ENCODE data around the gene TXNRD2. TPM values are rescaled to one million over a fixed set of nuclear protein-coding genes. Genes with fewer than 3 reads are reported as not detected.

The TXNRD2 gene
- total and polyA plus RNA-seq, 10 of the 15 experiments (the other 5 are each of a cell fraction or from before 2014, with no cell fraction given), result 1.6 to 26.0 (median 13.9) TPM

- intact Hi-C loops (cut with micrococcal nuclease; ENCODE audit: unreplicated experiment), result no loop called here
- H3K79me2 ChIP-seq (ENCODE audit: control insufficient read depth, insufficient read depth, low read length), result no peaks in the 10 kb centered on the region
- WGBS (ENCODE audit: insufficient coverage, insufficient replicate concordance, low lambda C conversion rate, missing lambda C conversion rate), result 61% methylated on average over 6 of the region's 6 CpGs
- POLR2A ChIA-PET, result no interaction called here
- SMC1A ChIA-PET (ENCODE audit: uncharacterized antibody, unreplicated experiment), result interaction anchor here (1.6 to 1.7 kb wide), 2 partner anchors 35 to 183 kb away, joined by 4 to 7 read pairs; no protein-coding TSS in a partner anchor
- no peaks in the 10 kb centered on the region for H4K20me1 ChIP-seq (ENCODE audit: control insufficient read depth, insufficient read depth)
- ATAC-seq (no peak), FAIRE-seq (no peak), DNase-seq (ENCODE audit: low read depth, low spot score) (no peak)
- RAD21 ChIA-PET (ENCODE audit: unreplicated experiment), result interaction anchor here (1.1 to 4.4 kb wide), 2 partner anchors 140 to 183 kb away, joined by 3 to 70 read pairs; no protein-coding TSS in a partner anchor
- CTCF ChIA-PET, result interaction anchor here (0.8 to 5.0 kb wide), 5 partner anchors 9 to 197 kb away, joined by 3 to 94 read pairs (median 5); no protein-coding TSS in a partner anchor
- no peak for TF ChIP-seq NFYA (IDR thresholded peaks at IDR 0.05; ENCODE audit: borderline replicate concordance, low read depth, low read length)
- in situ Hi-C loops (cut with MboI), result no loop called here
- H3K36me3 ChIP-seq (ENCODE audit: control insufficient read depth in 2 of 2, insufficient read depth in 2 of 2, low read length in 1 of 2), result peaks cover 2 to 11% of the 10 kb centered on the region in 2 experiments; a peak in 3 of 4 replicates
- no peak overlapping the region for H3K27ac ChIP-seq (ENCODE audit: control insufficient read depth, insufficient read depth)
- no peak overlapping the region for H3K4me2 ChIP-seq (ENCODE audit: control insufficient read depth, insufficient read depth)
- H3K9ac ChIP-seq (ENCODE audit: control insufficient read depth, insufficient read depth, low read length), result no peak overlapping the region
- no peaks in the 10 kb centered on the region; the same call in 1 of the 2 replicates for H3K4me1 ChIP-seq (ENCODE audit: control insufficient read depth, insufficient read depth, low read length)
- no peaks in the 10 kb centered on the region for H3K9me3 ChIP-seq (replicated peaks; ENCODE audit: control insufficient read depth, insufficient read depth, low read length)
- no peaks in the 10 kb centered on the region for H3K27me3 ChIP-seq (replicated peaks in 1 of 2; ENCODE audit: control insufficient read depth in 2 of 2, insufficient read depth in 2 of 2, low read length in 1 of 2)
- no peak overlapping the region for H3K4me3 ChIP-seq
- no TSS peak for BruUV-seq (replicated peaks)
- no peak overlapping the region for H2AFZ ChIP-seq (ENCODE audit: control insufficient read depth, low read depth, low read length)
Measured at GRCh38 chr22:19913337-19913936, 28.2 kb downstream of the TXNRD2 start.

DNA sequence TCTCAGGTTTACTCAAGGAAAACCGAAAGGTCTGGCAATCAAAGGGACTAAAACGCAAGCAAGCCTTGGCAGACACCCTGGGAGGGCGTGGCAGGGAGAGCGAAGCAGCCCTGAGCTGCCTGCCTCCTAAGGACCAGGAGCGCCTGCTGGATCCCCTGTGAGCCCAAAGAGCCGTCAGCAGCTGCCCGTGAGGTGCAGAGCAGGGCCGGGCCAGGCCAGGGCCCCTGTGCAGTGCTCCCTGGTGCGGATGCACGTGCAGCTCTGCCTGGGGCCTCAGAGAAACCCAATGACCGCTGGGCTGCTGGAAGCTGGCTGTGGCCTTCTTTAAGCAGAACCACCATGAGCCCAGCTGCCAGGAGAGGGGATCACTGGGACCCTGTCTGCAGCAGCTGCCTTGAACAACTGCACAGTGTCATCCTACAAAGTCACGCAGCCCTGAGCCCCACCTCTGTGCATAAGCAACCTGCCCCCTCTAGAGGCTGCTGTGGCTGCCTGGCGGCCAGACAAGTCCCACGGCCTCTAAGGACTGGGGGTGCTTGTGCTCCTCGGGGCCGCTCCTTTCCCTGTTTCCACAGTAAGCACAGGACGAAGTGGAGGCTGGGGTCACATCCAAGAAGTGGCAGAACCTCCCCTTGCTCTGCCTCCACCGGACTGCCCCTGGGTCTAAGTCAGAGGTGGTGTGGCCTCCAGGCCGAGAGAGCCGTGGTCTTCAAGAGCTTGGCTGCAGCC, 29.2 kb downstream of the TXNRD2 start:
- in situ Hi-C loops (cut with MboI) (no loop called here), intact Hi-C loops (cut with micrococcal nuclease; ENCODE audit: unreplicated experiment) (no loop called here)
- ChIA-PET SMC1A (ENCODE audit: uncharacterized antibody, unreplicated experiment) (interaction anchor here (1.6 kb wide), 1 partner anchor 36 kb away, joined by 4 read pairs; no protein-coding TSS in a partner anchor), CTCF (interaction anchor here (5.0 kb wide), 1 partner anchor 182 kb away, joined by 94 read pairs; no protein-coding TSS in a partner anchor), POLR2A (no interaction called here), RAD21 (ENCODE audit: unreplicated experiment) (interaction anchor here (1.1 to 4.4 kb wide), 3 partner anchors 139 to 182 kb away, joined by 3 to 70 read pairs (median 12); no protein-coding TSS in a partner anchor)
- H3K4me1 ChIP-seq (ENCODE audit: control insufficient read depth, insufficient read depth, low read length), result no peaks in the 10 kb centered on the region; the same call in 1 of the 2 replicates
- H3K9ac ChIP-seq (ENCODE audit: control insufficient read depth, insufficient read depth, low read length), result no peak overlapping the region
- no peak overlapping the region for H3K4me3 ChIP-seq
- H3K27ac ChIP-seq (ENCODE audit: control insufficient read depth, insufficient read depth), result no peak overlapping the region
- H3K36me3 ChIP-seq (ENCODE audit: control insufficient read depth in 2 of 2, insufficient read depth in 2 of 2, low read length in 1 of 2), result peaks cover 0 to 7% of the 10 kb centered on the region in 2 experiments; a peak in 2 of 4 replicates
- no peak overlapping the region for H2AFZ ChIP-seq (ENCODE audit: control insufficient read depth, low read depth, low read length)
- H4K20me1 ChIP-seq (ENCODE audit: control insufficient read depth, insufficient read depth), result no peaks in the 10 kb centered on the region
- H3K79me2 ChIP-seq (ENCODE audit: control insufficient read depth, insufficient read depth, low read length), result no peaks in the 10 kb centered on the region
- ATAC-seq, result no peak
- H3K4me2 ChIP-seq (ENCODE audit: control insufficient read depth, insufficient read depth), result no peak overlapping the region
- no TSS peak for BruUV-seq (replicated peaks)
- no peaks in the 10 kb centered on the region for H3K27me3 ChIP-seq (replicated peaks in 1 of 2; ENCODE audit: control insufficient read depth in 2 of 2, insufficient read depth in 2 of 2, low read length in 1 of 2)
- FAIRE-seq, result no peak
- DNase-seq (ENCODE audit: low read depth, low spot score), result no peak
- H3K9me3 ChIP-seq (replicated peaks; ENCODE audit: control insufficient read depth, insufficient read depth, low read length), result no peaks in the 10 kb centered on the region
- 87% methylated on average over 20 of the region's 20 CpGs for WGBS (ENCODE audit: insufficient coverage, insufficient replicate concordance, low lambda C conversion rate, missing lambda C conversion rate)
- TF ChIP-seq, protein P1, sequence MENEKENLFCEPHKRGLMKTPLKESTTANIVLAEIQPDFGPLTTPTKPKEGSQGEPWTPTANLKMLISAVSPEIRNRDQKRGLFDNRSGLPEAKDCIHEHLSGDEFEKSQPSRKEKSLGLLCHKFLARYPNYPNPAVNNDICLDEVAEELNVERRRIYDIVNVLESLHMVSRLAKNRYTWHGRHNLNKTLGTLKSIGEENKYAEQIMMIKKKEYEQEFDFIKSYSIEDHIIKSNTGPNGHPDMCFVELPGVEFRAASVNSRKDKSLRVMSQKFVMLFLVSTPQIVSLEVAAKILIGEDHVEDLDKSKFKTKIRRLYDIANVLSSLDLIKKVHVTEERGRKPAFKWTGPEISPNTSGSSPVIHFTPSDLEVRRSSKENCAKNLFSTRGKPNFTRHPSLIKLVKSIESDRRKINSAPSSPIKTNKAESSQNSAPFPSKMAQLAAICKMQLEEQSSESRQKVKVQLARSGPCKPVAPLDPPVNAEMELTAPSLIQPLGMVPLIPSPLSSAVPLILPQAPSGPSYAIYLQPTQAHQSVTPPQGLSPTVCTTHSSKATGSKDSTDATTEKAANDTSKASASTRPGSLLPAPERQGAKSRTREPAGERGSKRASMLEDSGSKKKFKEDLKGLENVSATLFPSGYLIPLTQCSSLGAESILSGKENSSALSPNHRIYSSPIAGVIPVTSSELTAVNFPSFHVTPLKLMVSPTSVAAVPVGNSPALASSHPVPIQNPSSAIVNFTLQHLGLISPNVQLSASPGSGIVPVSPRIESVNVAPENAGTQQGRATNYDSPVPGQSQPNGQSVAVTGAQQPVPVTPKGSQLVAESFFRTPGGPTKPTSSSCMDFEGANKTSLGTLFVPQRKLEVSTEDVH (IDR thresholded peaks at IDR 0.05; ENCODE audit: low read depth, partially characterized antibody), result no peak
- TF ChIP-seq DPF2 (IDR thresholded peaks at IDR 0.05), result no peak
- TF ChIP-seq ZNF384 (IDR thresholded peaks at IDR 0.05; ENCODE audit: borderline replicate concordance, low read depth, low read length), result no peak
- no peak for TF ChIP-seq RAD21 (IDR thresholded peaks at IDR 0.05; ENCODE audit: insufficient read depth, low read depth, low read length)
- no peak for TF ChIP-seq LARP7 (IDR thresholded peaks at IDR 0.05)
- TF ChIP-seq BHLHE40 (IDR thresholded peaks at IDR 0.05; ENCODE audit: borderline replicate concordance in 1 of 2, low read depth in 2 of 2, low read length in 1 of 2), result no peak
- no peak for TF ChIP-seq SMARCA5 (IDR thresholded peaks at IDR 0.05)
- TF ChIP-seq NR2C1 (IDR thresholded peaks at IDR 0.05), result no peak
- TF ChIP-seq ZBTB33 (IDR thresholded peaks at IDR 0.05), result no peak
